Panc1 (cell line): ENCODE data around the gene TBXA2R.
A peak's percentile ranks its signal among the peaks of the same experiment; 100 is the strongest.

Experiments used
- POLR2AphosphoS5 ChIP-seq: IDR thresholded peaks from 2 replicates; pipeline ENCODE4 v1.6.1; 2012; ENCODE audit warnings: mild to moderate bottlenecking, low read depth, low read length, moderate library complexity
- TCF7L2 ChIP-seq: IDR thresholded peaks from 2 replicates; pipeline ENCODE4 v1.6.1; 2011; ENCODE audit warnings: mild to moderate bottlenecking, low read depth, low read length, inconsistent platforms
- TF ChIP-seq, protein P1 (sequence below): fragments of 450-650 bp; IDR thresholded peaks from 2 replicates; pipeline ENCODE4 v1.5.1; 2017; ENCODE audit warnings: mild to moderate bottlenecking

DNA sequence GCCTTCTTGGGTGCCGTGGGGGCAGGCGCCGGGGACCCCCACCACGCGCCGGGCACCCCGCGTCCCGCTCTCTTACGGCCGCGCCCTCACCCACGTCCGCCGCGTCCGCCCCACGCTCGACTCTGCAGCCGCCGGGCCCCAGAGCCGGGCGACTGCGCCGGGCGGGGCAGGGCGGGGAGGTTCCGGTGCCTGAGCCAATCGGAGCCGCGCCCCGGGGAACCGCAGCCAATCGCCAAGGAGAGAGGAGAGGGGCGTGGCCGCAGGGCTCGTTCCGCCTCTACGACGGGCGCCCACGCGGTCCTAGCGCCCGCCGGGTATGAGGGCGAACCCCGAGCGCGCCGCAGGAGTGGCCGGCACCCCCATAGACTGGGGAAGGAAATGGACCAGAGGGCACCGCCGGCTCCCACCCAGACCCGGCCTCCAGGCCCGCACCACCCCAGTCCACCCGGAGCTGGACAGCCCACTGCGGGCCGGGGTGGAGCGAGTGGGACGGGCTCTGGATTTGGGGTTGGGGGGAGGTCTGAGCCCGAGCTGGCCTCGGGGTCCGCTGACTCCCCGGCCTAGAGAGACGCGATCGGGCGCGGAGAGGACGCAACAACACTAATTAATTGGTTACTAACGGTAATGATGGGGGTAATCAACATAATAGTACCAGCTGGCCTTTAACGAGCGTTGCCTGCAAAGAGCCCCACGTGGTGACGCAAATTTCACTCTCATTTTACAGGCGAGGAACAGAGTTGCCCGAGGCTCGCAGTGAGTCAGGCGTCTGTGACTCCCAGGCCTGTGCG lies 49.0 kb downstream of the TBXA2R start, which contains the start of gene MFSD12:
- TF ChIP-seq, protein P1, sequence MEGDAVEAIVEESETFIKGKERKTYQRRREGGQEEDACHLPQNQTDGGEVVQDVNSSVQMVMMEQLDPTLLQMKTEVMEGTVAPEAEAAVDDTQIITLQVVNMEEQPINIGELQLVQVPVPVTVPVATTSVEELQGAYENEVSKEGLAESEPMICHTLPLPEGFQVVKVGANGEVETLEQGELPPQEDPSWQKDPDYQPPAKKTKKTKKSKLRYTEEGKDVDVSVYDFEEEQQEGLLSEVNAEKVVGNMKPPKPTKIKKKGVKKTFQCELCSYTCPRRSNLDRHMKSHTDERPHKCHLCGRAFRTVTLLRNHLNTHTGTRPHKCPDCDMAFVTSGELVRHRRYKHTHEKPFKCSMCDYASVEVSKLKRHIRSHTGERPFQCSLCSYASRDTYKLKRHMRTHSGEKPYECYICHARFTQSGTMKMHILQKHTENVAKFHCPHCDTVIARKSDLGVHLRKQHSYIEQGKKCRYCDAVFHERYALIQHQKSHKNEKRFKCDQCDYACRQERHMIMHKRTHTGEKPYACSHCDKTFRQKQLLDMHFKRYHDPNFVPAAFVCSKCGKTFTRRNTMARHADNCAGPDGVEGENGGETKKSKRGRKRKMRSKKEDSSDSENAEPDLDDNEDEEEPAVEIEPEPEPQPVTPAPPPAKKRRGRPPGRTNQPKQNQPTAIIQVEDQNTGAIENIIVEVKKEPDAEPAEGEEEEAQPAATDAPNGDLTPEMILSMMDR = no peak
- peak; percentile 45; the same call in 1 of the 2 replicates for TF ChIP-seq POLR2AphosphoS5
- no peak for TF ChIP-seq TCF7L2
